MM.1S (cell line): ENCODE data around the gene BLCAP.

Source experiments
- EZH2 ChIP-seq: fragments of 300-600 bp; sonication (generic); optimal IDR thresholded peaks from 2 replicates; pipeline ENCODE3; 2017; ENCODE audit warnings: low read depth, mild to moderate bottlenecking, antibody characterized with exemption, low read length, mixed read lengths
- TF ChIP-seq, protein P1 (sequence below): fragments of 300-600 bp; sonication (generic); IDR thresholded peaks from 2 replicates; pipeline ENCODE4 v1.5.1; 2016; ENCODE audit warnings: antibody characterized with exemption, low read length, mixed read lengths

DNA sequence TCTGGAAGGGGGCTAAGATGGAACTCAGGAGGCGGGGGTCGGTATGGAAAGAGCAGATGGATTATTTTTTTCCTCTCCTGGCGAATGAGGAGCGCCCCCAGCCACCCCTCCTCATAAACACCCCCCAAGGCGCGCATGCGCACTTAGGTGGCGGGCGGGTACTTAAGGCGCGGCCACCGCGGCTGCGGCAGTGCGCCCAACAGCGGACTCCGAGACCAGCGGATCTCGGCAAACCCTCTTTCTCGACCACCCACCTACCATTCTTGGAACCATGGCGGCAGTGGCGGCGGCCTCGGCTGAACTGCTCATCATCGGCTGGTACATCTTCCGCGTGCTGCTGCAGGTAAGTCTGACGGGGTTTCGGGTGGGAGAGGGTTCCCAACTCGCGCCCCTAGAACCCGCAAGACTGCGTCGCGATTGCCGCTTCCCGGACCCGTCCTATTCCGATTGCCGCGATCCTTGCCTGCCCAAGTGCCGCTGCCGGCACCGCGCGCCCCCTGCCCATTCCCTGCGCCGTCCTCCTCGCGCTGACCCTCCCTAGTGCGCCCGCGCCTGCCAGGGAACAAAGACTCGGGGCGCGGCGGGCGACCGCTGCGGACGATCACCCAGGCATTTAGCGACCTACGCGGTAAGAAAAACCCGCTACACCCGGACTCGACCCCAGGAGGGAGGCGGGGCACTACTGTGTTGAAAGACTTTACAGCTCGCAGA is 6.5 kb downstream of the BLCAP start, which contains the start of gene NNAT:
- TF ChIP-seq, protein P1, sequence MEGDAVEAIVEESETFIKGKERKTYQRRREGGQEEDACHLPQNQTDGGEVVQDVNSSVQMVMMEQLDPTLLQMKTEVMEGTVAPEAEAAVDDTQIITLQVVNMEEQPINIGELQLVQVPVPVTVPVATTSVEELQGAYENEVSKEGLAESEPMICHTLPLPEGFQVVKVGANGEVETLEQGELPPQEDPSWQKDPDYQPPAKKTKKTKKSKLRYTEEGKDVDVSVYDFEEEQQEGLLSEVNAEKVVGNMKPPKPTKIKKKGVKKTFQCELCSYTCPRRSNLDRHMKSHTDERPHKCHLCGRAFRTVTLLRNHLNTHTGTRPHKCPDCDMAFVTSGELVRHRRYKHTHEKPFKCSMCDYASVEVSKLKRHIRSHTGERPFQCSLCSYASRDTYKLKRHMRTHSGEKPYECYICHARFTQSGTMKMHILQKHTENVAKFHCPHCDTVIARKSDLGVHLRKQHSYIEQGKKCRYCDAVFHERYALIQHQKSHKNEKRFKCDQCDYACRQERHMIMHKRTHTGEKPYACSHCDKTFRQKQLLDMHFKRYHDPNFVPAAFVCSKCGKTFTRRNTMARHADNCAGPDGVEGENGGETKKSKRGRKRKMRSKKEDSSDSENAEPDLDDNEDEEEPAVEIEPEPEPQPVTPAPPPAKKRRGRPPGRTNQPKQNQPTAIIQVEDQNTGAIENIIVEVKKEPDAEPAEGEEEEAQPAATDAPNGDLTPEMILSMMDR: no peak
- no peak for TF ChIP-seq EZH2
